KBM-7 (cell line): ENCODE results near the gene PDS5B.
"Not testable (repeated sequence)": the region's sequence is repeated elsewhere in the genome, so short reads cannot be mapped to it uniquely, and the experiment has no call there.

Source experiments
- DNase-seq: peaks from one replicate; pipeline ENCODE4 v3.0.0-alpha.2; 2015
- in situ Hi-C: fragments of 300-500 bp; cut with MboI; formaldehyde crosslinking; loops from 2 replicates; pipeline ENCODE4 v1.14.3; 2020; ENCODE audit warnings: low sequenced_read_pairs, low pct_unique_long_range_greater_than_20kb, mixed read lengths

The PDS5B gene

DNA sequence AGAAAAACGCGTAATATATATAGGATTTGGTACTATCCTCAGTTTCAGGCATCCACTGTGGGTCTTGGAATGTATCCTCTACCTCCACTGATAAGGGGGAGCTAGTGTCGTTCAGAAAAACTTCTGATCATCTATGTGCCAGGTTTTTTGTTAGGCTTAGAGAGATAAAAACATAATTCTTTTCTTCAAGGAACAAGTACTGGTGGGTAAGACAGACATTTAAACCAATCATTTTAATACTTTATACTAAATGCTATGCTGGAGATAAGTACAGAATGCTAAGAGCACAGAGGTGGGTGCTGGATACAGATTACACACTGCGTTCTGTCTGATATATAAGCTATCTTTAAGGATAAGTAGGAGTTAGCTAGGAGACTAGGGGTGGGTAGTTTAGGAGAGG, 166.1 kb downstream of the PDS5B start:
- in situ Hi-C loops: no loop called here
- no peak for DNase-seq

DNA sequence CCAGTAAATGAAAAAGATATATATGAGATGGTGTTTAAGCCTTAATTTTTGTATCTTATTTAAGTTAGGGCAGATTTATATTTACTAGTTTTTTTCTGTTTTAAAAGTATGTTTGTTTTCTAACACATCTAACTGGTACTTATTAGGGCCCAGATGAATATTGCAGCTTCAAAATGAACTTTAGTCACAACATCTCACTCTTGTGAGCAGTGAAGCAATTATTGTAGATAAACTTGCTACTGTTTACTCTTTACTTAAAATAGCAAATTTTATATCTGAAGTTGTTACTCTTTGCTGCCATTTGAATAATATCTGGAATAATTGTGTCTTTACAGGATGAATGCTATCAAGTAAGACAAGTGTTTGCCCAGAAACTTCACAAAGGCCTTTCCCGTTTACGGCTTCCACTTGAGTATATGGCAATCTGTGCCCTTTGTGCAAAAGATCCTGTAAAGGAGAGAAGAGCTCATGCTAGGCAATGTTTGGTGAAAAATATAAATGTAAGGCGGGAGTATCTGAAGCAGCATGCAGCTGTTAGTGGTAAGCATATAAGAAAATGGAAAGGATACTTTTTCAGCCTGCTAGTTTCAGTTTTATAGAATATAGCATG, 166.8 kb downstream of the PDS5B start:
- no peak for DNase-seq
- in situ Hi-C loops: no loop called here

DNA sequence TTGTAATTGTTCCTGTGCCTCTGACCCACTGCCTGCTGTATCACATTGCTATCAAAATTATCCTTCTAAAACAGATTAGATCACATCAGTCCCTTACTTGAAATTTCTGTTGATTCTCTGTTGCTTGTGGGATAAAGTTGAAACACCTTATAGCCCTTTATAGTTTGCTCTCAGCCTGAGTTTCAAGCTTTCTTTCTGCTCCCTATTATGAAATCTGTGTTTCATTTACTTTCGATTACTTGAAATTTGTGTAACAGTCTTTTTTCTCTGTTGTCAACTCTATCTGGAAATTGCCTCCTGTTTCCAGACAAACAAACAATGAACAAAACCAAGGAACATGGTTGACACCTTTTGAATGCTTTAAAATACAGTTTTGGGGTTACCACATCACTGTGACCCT, 167.9 kb downstream of the PDS5B start:
- in situ Hi-C loops: no loop called here
- DNase-seq: no peak

DNA sequence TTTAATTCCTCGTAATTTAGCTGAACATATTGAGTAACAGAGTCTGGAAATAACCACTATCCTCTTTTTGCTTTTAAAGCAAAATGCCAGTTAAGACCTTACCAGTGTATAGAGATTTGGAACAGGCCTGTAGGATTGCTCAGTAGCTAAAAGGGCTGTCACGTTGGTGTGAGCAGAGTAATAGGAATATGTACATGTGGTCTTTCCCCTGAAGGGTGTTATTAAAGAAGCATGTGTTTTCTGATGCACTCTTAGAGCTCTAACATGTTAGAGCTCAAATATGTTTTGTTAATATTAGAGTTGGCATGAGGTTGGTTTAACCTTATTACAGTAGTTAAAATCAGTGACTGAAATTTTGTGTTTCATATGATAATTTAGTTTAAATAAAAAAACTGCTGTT, 172.9 kb downstream of the PDS5B start:
- DNase-seq: no peak
- in situ Hi-C loops: no loop called here

DNA sequence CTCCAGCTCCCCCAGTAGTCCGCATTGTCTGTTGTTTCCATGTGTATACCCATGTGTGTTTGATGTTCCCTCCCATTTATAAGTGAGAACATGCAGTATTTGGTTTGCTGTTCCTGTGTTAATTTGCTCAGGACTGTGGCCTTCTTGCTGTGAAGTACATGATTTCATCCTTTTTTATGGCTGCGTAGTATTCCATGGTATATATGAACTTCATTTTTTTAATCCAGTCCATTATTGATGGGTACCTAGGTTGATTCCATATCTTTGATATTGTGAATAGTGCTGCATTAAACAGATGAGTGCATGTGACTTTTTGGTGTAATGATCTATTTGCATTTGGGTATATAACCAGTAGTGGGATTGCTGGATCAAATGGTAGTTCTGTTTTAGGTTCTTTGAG, 175.2 kb downstream of the PDS5B start:
- in situ Hi-C loops: no loop called here
- no peak for DNase-seq

DNA sequence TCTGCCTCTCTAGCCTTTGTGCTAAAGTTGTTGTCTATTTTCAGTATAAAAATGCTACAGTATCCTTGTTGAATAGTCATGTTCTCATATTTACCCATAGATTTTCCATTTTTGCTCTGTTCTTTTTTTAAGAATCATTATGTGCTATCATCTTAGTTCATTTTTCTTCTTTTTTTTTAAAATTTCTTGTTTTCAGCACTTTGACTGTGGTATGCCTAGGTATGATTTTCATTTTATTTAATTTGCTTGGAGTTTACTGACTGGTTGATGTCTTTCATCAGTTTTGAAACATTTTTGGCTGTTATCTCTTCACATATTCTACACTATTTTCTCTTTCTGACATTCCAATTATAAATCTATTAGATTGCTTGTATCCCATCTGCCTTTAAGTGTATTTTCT, 192.9 kb downstream of the PDS5B start:
- DNase-seq: no peak
- in situ Hi-C loops: no loop called here

DNA sequence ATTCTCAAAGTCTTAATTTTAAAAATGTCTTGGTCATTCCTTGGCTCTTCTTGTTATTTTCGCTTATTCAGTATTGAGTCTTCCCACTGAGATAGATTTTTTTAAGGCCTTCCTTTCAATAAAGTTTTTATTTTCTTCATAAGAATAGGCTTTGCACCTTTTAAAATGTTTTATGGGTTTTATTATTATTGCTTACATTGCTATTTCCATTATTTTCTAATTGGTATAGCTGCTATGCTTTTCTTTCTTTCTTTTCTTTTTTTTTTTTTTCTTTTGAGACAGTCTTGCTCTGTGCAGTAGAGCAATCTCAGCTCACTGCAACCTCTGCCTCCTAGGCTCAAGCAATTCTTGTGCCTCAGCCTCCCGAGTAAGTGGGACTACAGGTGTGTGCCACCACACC, 195.7 kb downstream of the PDS5B start:
- in situ Hi-C loops: no loop called here
- DNase-seq: no peak

DNA sequence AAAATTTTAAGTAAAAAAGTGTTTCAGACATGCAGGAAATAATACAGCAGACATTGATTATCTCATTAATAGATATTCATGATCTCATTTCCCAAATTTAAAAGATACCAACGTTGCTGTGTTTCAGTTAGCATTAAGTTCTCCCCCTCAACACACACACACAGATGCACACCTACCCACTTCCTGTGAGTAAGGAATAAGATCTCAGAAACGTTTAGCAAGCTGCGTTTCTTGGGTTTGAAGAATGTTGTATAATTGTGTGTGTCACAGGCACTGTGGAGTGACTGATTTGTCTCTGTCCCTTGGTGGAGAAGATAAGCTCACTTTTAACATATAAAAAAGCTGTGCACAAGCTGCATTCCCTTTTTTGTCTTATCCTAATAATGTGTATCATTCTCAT, 196.8 kb downstream of the PDS5B start:
- DNase-seq: peak; percentile 41
- in situ Hi-C loops: no loop called here

DNA sequence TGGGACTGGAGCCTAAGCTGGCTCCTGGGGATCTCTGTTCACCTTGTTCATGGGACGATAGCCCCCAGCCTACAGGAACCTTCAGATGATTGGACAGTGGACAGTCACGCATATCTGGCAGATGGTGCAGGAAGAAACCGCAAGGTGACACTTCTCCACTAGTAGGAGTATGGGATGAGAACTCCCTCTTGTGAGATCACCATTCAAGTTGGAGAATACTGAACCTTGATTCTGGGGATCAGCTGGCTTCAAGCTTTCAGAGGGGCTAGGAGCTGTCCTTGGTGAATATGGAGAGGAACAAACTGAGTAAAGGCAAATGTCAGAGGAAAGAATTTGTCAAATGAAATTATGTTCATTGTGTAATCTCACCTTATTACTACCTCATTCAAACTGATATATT, 204.5 kb downstream of the PDS5B start:
- peak; percentile 16 for DNase-seq
- in situ Hi-C loops: no loop called here

DNA sequence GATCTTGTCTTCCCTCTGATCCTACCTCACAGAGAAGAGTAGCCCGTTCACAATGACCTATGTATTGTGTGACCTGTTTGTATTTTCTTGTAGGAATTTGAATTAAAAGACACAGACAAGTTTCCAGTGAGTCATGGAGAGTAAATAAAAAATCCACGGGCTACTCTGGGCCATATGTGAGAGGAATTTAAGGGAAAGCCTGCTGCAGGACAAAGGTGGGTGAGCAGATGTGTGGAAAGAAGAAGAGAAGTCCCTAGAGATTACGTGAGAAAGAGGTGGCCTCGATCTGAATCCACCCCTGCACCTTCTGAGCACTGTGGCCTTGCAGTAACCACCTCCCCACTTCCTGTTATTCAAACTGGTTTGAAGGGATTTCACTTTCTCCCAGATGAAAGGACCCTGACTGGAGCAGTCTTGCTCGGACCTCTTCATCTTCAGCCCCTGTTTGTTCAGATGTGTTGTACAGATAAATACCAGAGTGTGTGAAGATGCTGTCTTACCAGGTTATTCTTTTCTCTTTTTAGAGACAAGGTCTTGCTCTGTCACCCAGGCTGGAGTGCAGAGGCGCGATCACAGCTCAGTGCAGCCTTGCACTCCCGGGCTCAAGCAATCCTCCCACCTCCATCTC, 205.4 kb downstream of the PDS5B start:
- in situ Hi-C loops: no loop called here
- peak; percentile 49 for DNase-seq

DNA sequence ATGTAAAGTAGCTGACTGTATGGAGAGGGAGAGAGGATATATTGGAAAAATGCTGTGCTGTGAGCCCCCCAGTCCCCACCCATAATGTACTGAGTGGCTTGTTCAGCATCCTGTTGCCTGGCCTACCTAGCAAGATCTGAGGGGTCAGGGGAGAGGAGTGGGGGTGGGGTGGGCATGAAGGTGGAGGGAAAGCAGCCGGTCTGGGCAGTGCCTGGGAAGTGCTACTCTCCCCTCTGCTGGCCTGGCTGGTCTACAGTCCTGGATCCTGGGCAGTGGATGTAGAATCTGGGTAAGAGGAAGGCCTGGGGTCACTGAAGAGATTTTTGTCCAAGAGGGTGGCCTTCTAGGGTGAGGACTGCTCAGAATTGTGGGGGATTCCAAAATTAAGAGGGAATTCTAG, 210.5 kb downstream of the PDS5B start:
- no peak for DNase-seq
- in situ Hi-C loops: no loop called here

DNA sequence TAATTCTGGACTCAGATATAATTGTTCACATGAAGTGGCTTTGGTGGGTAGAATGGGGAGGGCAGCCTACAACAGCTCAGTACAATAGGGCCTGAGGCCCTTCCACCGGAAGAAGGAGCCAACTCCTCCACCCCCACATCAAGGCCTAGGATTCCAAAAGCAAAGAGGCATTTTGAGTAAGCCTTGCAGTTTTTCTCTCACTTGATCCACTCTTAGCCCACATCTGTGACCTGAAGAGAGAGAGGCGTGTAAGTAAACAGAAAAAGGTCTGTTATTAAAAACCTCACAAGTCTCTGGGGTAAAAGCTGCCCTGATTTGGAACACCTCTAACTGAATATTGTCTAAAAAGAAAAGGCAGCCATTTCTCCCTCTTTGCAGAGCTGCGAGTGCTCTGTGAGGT, 215.9 kb downstream of the PDS5B start:
- in situ Hi-C loops: no loop called here
- DNase-seq: no peak

DNA sequence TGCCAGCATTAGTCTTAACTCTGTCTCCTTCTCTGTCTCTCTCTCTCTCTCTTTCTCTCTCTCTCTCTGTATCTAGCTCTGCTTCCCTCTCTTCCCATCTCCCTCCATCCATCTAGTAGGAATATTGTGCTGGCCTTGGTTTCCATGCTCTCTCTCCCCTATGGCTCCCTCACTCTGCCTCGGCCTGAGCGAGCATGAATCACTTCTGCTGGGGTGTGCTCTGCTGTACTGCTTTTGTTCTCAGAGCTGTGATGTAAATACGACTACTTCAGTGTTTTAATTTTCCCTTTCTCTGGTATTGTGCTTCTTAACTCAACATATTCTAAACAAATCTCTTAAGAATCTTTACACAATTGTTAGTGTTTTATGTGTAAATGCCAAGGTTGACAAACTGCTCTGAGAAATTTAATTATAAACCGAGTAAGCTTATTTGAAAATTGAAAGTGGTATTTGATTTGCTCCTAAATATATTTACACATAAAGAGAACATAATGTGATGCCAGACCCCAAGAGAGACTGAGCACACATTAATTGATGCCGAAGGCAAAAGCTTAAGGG, 218.5 kb downstream of the PDS5B start:
- in situ Hi-C loops: no loop called here
- no peak for DNase-seq

DNA sequence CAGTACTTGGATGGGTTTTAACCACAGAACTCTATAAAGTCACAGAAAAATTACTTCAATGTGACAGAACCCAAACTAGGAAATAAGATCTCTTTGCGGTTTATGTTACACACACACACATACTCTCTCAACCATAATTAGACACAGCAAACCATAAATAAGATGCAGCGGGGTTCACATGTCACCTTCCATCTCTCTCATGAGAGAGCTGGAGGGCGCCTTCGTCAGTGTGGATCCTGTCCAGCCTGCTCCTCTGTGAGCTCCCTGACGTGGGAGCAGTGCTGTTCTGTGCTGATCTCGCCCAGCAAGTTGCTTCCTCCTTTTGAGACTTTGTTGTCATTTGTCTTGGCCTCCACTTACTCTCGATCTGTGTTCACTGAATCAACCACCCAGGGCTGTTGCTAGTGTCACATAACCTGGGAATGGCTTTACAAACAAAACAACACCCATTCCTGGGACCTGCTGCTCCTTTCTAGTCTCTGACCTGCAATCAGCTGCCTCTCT, 225.1 kb downstream of the PDS5B start:
- DNase-seq: peak; percentile 81
- in situ Hi-C loops: no loop called here

DNA sequence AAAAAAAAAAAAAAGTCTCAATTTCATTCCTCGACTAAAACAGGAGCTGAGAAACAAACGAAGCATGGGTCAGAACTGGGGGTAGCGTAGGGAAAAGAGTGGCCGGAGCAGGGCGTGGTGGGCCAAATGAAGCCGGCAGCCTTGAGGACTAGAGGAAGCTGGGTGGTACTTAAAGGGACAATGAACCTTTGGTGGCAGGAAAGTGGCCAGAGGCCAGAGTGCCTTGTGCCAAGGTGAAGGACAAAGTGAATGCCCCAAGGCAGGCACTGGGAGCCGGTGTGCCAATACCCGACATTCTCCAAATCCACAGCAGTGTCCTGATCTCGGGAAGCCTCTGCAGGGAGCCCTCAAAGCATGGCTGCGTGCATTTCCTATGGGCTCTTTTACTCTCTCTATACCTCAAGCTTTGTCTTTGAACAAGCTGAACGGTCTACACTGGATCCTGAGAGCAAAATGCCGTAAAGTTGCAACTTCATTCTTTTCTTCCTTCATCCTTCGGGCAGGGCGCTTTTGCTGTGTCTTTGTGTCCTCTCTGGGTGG, 235.0 kb downstream of the PDS5B start:
- in situ Hi-C loops: no loop called here
- no peak for DNase-seq

DNA sequence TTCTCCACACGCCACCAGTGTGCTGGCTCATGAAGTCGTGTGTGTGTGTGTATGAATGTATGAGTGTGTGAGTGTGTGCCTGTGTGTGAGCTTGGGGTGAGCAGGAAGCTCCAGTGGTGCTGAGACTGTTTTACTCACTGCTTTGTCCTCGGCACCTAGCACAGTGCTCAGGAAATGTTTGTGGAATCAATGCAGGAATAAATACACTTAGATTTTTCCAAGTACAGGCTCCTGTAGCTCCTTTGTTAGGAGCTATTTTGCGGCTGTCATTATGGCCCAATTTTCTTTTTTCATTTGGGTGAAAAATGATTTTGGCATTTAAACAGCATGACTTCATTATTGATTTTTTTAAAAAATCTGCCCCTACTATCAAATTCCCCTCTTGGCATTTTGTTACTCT, 236.5 kb downstream of the PDS5B start:
- DNase-seq: no peak
- in situ Hi-C loops: no loop called here

DNA sequence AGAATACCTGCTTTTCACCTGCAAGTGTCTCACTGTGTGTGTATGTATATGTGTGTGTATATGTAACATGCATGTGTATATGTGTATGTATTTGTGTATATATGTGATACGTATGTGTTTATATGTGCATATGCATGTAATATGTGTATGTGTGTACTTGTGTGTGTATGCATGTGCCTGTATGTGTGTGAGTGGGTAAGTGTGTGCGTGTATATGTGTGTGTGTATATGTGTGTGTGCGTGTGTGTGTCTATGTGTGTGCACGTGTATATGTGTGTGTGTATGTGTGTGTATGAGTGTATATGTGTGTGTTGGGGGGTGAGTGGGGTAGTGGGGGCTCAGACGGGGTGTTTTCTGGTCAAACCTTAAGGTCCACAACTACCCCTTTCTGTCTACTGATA, 237.3 kb downstream of the PDS5B start:
- in situ Hi-C loops: no loop called here
- no peak for DNase-seq

DNA sequence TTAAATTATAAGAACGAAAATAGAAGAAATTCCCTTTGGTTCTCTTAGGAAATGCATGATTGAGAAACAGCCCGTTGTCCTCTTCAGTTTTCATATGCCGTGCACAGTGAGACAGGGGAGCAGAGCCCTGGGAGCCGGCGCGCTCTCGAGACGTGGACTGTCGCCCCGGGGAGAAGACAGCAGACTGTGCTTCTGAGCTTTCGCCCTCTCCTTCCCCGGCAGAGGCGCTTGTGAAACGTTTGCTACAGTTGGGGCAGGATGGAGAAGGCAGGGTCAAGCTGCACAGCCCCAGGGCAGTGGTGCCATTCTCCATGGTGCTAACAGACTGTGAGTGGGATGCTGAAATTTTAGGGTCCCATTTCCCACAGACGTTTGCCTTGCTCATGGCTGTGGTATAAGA, 237.8 kb downstream of the PDS5B start:
- no peak for DNase-seq
- in situ Hi-C loops: no loop called here

DNA sequence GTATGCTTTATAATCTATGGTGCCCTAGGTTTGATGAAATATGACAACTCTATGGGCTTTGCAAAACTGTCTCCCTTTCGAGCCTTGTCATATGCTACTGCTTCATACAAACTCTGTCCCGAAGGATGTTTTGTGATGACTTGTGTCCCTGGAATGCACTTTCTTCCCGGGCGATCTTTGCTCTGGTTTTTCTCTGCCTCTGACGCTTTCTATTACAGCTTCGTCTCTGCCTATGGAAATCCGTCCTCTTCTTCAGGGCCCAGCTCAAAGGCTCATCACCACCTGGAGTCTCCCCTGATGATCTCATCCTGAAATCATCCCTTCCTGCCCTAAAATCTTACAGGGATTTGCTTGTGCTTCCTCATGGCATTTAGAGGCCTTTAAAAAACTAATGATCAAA, 238.4 kb downstream of the PDS5B start:
- in situ Hi-C loops: no loop called here
- DNase-seq: no peak

DNA sequence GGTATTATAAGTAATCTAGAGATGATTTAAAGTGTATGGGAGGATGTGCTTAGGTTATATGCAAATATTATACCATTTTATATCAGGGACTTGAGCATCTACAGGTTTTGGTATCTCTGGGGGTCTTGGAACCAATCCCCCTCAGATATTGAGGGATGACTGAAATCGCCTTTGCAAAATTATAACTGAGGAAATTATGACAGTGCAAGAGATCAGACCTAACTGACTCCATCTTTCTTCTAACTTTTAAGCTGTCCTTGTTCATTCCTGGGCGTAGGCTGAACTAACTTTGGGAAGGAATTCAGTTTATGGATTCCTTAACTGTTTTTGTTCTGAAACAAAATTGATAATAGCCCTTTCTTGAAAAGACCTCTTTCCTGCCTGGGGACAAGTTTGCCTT, 239.2 kb downstream of the PDS5B start:
- DNase-seq: no peak
- in situ Hi-C loops: no loop called here

DNA sequence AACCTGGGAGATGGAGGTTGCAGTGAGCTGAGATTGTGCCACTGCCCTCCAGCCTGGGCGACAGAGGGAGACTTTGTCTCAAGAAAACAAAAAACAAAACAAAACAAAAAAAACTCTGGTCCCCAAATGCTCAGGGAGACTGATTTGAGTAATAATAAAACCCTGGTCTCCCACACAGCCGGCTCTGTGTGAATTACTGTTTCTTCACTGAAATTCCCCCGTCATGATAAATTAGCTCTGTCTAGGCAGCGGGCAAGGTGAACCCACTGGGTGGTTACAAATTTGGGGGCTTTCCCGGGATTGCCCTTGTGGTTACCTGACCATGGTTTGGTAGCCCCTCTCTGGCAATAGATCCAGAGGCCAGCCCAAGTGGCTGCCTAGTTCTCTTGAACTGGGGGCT, 240.1 kb downstream of the PDS5B start:
- DNase-seq, in situ Hi-C loops: not testable (repeated sequence)
